RWPE1 (cell line): ENCODE results near the gene FADS2.

Experiments used
- CTCF ChIA-PET: fragments of 350-600 bp; sonication (Branson Sonifier 250); formaldehyde crosslinking; extraction: SDS; loops from one replicate; lab custom pipeline; 2021; lab: Yijun Ruan, JAX
- POLR2A ChIA-PET: fragments of 400-600 bp; formaldehyde crosslinking; extraction: SDS; loops from one replicate; lab custom pipeline; 2020; ENCODE audit warnings: antibody characterized with exemption; ENCODE audit not compliant: low non-redundant PET; lab: Yijun Ruan, JAX
- DNase-seq: peaks from one replicate; pipeline ENCODE4 v3.0.0; 2012; ENCODE audit warnings: low spot score
- H3K27ac ChIP-seq: fragments of 450-650 bp; 2 replicates; pipeline ENCODE4 v1.5.1; 2017
- CTCF ChIP-seq: fragments of 450-650 bp; conservative IDR thresholded peaks from 2 replicates; pipeline ENCODE4 v1.5.1; 2017; ENCODE audit warnings: low read depth, mild to moderate bottlenecking

Gene FADS2

GRCh38 chr11:61781585-61781984, 46.5 kb upstream of the FADS2 start:
- CTCF ChIA-PET: no interaction called here
- no peak for DNase-seq
- no peak for TF ChIP-seq CTCF
- H3K27ac ChIP-seq: peak overlapping the region; percentile 11; the same call in 1 of the 2 replicates
- POLR2A ChIA-PET: no interaction called here

GRCh38 chr11:61782299-61782698, 45.8 kb upstream of the FADS2 start:
- POLR2A ChIA-PET: no interaction called here
- DNase-seq: no peak
- no peak for TF ChIP-seq CTCF
- CTCF ChIA-PET: interaction anchor here (0.6 kb wide), 1 partner anchor 19 kb away, joined by 3 read pairs; no protein-coding TSS in a partner anchor
- H3K27ac ChIP-seq: no peak overlapping the region

GRCh38 chr11:61782841-61783240, 45.3 kb upstream of the FADS2 start:
- TF ChIP-seq CTCF: no peak
- no peak for DNase-seq
- ChIA-PET CTCF (no interaction called here), POLR2A (no interaction called here)
- no peak overlapping the region for H3K27ac ChIP-seq

- DNase-seq: no peak
Measured at GRCh38 chr11:61783717-61784505, 44.2 kb upstream of the FADS2 start.

GRCh38 chr11:61784506-61784805, 43.6 kb upstream of the FADS2 start:
- no peak for DNase-seq
- CTCF ChIA-PET: interaction anchor here (1.1 kb wide), 1 partner anchor 37 kb away, joined by 3 read pairs; no protein-coding TSS in a partner anchor
- TF ChIP-seq CTCF: no peak
- POLR2A ChIA-PET: no interaction called here
- peak overlapping the region; percentile 36 for H3K27ac ChIP-seq

More at GRCh38 chr11:61783717-61784505, 44.2 kb upstream of the FADS2 start:
- CTCF ChIA-PET: interaction anchor here (1.1 kb wide), 1 partner anchor 37 kb away, joined by 3 read pairs; no protein-coding TSS in a partner anchor
- TF ChIP-seq CTCF: no peak
- POLR2A ChIA-PET: no interaction called here
- H3K27ac ChIP-seq: peak overlapping the region; percentile 36

GRCh38 chr11:61785837-61786402, 42.2 kb upstream of the FADS2 start:
- DNase-seq: no peak
- ChIA-PET POLR2A (no interaction called here), CTCF (interaction anchor here (0.7 kb wide), 2 partner anchors 11 to 12 kb away, joined by 3 read pairs; no protein-coding TSS in a partner anchor)
- no peak for TF ChIP-seq CTCF
- peak overlapping the region; percentile 36; the same call in 1 of the 2 replicates for H3K27ac ChIP-seq
